ENCODE measurements around the gene C10orf62.
A peak's percentile ranks its signal among the peaks of the same experiment; 100 is the strongest.
"Not testable (repeated sequence)": the region's sequence is repeated elsewhere in the genome, so short reads cannot be mapped to it uniquely, and the experiment has no call there.

C10orf62 gene

GRCh38 chr10:97566336-97566996, 23.1 kb upstream of the C10orf62 start:
- no peak for DNase-seq

- DNase-seq, result no peak
These were observed 21.6 kb upstream of the C10orf62 start for GRCh38 chr10:97567891-97568290.

GRCh38 chr10:97570146-97570788, 19.3 kb upstream of the C10orf62 start:
- DNase-seq, result no peak

- no peak for DNase-seq
These were observed 18.6 kb upstream of the C10orf62 start for GRCh38 chr10:97570789-97571471.

GRCh38 chr10:97571622-97572021, 17.9 kb upstream of the C10orf62 start:
- DNase-seq, result no peak

GRCh38 chr10:97572214-97572989, 17.1 kb upstream of the C10orf62 start, which contains the start of gene ANKRD2:
Gene ANKRD2, plus strand, starts transcription at chr10:97572779. Its CDS starts 10 bp downstream, at chr10:97572789.
- peak; percentile 69 to 91 (median 83) for DNase-seq

DNA sequence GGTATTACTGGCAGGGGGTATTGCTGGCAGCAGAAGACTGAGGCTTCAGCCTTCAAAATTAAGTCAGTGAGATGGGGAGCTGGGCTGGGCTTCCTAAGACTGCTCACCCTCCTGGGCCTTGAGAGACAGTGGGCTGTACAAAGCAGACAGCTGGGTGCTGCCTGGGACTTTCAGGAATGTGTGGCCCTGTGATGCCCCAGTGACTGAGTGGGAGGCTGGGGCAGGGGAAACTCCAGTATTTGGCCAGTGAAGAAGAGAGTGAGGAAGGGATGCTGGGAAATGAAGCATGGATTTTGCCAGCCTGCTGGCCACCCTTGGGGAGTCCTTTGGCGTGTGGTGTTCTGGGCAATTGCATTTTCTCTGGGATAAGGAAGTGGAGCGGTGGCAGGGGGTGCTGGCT, 16.5 kb upstream of the C10orf62 start:
- peak in 2 of 4 experiments; percentile 17 to 23 for DNase-seq

GRCh38 chr10:97573672-97574071, 15.8 kb upstream of the C10orf62 start:
- DNase-seq, result no peak

DNA sequence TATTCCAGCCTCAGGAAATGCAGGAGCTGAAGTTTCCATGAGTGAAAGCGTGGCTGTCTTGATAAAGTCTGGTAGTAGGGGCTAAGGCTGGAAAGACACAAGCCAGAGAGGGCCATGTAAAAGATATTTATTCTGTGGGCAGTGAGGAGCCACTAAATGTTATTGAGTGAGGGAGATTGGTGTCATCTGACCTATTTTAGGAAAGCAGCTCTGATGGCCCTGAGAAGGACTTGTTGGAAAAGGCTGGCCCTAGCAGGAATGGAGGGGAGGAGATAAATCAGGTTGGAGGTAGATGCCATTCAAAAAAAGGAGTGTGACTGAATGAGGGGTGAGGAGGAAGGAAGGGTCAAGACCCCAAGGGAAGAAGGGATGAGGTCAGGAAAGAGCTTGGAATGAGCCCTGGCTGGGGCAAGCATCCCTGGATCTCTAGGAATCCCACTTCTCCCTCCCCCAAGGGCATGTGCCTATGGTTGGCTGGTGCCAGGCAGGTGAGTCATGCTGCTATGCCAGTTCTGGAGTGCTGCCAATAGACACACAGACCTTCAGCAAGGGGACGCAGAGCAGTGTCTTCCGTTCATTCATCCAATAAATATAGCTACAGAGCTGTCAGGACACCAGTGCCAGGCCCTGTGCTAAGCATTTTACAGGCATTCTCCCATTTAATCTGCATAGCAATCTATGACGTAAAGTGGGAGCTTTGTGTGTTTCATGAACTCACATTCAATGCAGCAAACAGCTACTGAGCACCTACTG, 15.0 kb upstream of the C10orf62 start:
- DNase-seq, result peak in 2 of 4 experiments; percentile 21 to 36

DNA sequence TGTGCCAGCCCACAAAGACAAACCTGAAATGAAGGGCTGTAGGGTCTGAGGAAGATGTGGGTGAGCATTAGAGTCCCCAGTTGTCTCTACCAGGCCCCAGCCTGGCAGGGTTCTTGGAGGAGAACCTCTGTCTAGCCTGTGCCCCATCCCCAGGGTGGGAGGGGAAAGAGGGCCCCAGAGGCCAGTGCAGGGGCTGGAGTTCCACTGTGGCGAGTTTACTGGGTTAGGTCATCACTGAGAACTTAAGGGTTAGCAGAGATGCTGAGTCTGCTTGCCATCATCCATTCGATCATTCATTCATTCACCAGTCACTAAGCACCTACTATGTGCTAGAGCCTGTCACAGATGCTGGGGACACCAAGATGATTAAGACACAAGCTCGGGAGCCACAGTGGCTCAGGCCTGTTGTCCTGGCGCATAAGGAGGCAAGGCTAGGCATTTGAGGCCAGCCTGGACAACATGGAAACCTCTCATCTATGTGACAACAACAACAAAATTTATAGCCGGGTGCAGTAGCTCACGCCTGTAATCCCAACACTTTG, 14.3 kb upstream of the C10orf62 start:
- no peak for DNase-seq

- DNase-seq, result not testable (repeated sequence)
These were observed 13.0 kb upstream of the C10orf62 start for GRCh38 chr10:97576487-97576886.

GRCh38 chr10:97577701-97578100, 11.8 kb upstream of the C10orf62 start:
- DNase-seq, result no peak

GRCh38 chr10:97578171-97578844, 11.2 kb upstream of the C10orf62 start:
- peak in 1 of 4 experiments; percentile 6 for DNase-seq

DNA sequence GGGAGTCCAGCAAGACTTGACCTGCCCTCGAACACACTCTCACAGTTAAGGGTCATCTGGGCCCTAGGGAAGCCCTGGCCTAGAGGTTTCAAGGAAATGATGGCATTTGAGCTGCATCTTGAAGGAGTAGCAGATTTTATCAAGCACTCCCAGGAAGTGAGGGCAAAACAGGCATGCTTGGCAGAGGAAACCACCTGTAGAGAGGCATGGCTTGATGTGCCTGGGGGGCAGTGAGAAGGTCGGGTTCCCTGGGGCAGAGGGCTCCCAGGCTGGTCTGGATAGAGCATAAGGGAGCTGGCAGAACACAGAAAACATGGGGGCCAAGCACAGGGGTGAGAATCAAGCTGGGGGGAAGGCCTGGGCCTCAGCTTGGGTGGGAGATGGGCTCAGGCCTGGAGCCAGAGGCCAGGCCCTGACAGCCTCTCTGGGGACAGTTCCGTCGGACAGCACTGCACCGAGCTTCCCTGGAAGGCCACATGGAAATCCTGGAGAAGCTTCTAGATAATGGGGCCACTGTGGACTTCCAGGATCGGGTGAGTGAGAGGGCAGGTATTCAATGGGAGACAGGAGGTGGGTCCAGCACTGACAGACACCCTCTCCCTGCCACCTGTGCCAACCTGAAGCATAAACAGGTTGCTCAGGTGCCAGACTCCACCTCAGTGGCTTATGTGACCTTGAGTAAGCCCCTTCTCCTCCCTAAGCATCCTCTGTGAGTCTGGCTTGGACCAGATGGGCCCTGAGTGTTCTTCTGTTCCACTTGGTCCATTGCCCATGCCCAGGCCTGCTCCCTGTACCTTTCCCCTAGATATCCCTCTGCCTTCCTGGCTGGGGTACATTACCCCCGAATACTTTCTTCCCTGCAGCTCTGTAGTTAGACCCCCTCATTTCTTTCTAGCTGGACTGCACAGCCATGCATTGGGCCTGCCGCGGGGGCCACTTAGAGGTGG, 8.8 kb upstream of the C10orf62 start:
- no peak for DNase-seq

DNA sequence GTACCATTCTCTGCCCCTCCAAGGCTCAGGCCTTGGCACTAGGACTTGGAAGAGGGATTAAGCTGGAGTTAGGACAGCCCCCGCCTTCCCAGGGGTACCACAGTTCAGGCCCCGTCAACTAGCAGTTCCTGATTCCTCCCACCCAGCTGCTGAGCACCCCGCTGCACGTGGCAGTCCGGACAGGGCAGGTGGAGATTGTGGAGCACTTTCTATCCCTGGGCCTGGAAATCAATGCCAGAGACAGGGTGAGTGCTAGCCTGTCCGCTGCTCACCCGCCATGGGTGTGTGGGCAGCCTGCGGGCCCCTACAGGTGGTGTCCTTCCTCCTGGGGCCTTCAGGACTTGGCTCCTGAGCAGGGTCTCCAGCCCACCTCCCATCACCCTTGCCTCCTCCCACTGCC, 7.4 kb upstream of the C10orf62 start:
- DNase-seq, result no peak

DNA sequence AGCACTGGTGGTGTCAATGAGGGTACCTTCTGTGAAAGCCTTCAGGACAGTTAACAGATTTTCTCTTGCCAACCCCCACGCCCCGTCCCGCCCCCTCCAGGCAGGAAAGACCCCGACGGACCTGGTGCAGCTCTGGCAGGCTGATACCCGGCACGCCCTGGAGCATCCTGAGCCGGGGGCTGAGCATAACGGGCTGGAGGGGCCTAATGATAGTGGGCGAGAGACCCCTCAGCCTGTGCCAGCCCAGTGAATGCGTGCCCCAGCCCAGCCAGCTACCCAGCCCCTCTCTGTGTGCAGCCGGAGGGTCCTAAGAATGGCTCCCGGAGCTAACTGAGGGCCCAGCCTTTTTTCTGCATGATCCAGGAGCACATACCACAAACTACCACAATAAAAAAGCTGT, 6.0 kb upstream of the C10orf62 start:
- no peak for DNase-seq

- no peak for DNase-seq
These were observed 5.3 kb upstream of the C10orf62 start, which contains the start of gene HOGA1 for GRCh38 chr10:97584060-97584797. Gene HOGA1, plus strand, starts transcription at chr10:97584389. Its CDS starts 315 bp downstream, at chr10:97584704.

DNA sequence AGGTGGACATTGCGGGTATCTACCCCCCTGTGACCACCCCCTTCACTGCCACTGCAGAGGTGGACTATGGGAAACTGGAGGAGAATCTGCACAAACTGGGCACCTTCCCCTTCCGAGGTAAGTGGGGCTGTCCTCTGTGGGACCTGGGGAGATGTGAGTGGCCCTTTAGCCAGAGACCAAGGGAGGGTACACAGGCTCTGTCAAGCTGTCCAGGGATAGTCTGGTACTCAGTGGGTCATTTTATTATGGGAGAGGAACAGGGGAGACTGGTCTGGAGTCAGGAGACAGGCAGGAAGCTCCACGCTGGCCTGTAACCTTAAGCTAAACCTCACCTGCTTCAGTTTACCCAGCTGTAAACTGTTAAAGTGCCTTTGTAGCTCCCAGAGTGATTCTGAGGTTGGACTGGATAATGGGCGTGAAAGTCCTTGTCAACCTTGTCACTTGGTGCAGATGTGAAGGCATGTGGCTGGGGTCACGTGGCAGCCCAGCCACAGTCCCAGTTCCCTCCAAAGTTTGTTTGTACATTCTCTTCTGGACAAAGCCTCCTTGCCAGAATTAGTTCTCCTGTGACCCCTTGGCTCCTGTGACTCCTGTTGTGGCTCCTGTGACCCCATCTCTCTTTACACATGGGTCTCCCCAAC, 4.6 kb upstream of the C10orf62 start:
- no peak for DNase-seq

DNA sequence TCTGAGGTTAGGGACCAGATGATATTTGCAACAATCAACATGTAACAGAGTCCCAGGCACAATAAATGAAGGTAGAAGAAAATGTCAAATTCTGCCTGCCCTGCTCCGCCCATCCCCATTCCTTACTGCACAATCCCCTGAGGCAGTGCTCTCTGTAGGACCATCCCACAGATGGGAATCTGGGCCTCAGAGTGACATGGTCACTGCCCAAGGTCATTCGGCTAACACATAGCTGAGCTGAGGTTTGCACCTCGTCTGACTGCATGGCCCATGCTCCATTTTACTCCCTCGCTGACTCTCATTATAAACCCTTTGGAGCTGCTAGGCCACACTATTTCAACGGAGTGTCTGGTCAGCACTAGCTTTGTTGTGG, 4.1 kb upstream of the C10orf62 start:
- no peak for DNase-seq
